Stimulated activated CD8-positive, alpha-beta memory T cell treated with anti-CD3 and anti-CD28 coated beads, Interleukin-4, amount 100 ng/mL, for 4 hours (primary cell): ENCODE data around the gene POLR1H.
"Not testable (repeated sequence)": the region's sequence is repeated elsewhere in the genome, so short reads cannot be mapped to it uniquely, and the experiment has no call there.

Experiments used
- DNase-seq, 2 donors: peaks; one replicate each; pipeline ENCODE4 v3.0.0-alpha.2; 2020; ENCODE audit warnings: low read depth in 2 of 2, low spot score in 1 of 2

POLR1H gene

GRCh38 chr6:30061092-30061857 is at the start of gene POLR1H:
TSS of gene POLR1H (plus strand) at chr6:30061265. CDS start at chr6:30061525, 260 bp downstream.
- peak; percentile 73 to 74 for DNase-seq

- peak in 1 of 2 donors; percentile 41 for DNase-seq
Observed at GRCh38 chr6:30013291-30013922, 47.7 kb upstream of the POLR1H start.

- DNase-seq: no peak
Observed at GRCh38 chr6:30019819-30020218, 41.2 kb upstream of the POLR1H start.

- DNase-seq: no peak
Observed at GRCh38 chr6:30020626-30021025, 40.4 kb upstream of the POLR1H start.

- no peak for DNase-seq
Observed at GRCh38 chr6:30022189-30022588, 38.9 kb upstream of the POLR1H start.

GRCh38 chr6:30022712-30023111 is 38.4 kb upstream of the POLR1H start:
- DNase-seq: not testable (repeated sequence)

GRCh38 chr6:30025186-30025585 is 35.9 kb upstream of the POLR1H start:
- DNase-seq: no peak

GRCh38 chr6:30029588-30029987 is 31.5 kb upstream of the POLR1H start:
- DNase-seq: no peak

- no peak for DNase-seq
Observed at GRCh38 chr6:30031381-30031780, 29.7 kb upstream of the POLR1H start.

GRCh38 chr6:30033440-30033839 is 27.6 kb upstream of the POLR1H start:
- DNase-seq: not testable (repeated sequence)

GRCh38 chr6:30035784-30036183 is 25.3 kb upstream of the POLR1H start:
- no peak for DNase-seq

- no peak for DNase-seq
Observed at GRCh38 chr6:30037182-30037788, 23.8 kb upstream of the POLR1H start.

GRCh38 chr6:30041221-30041620 is 19.8 kb upstream of the POLR1H start:
- DNase-seq: no peak

- no peak for DNase-seq
Observed at GRCh38 chr6:30041821-30042220, 19.2 kb upstream of the POLR1H start.

GRCh38 chr6:30042476-30042875 is 18.6 kb upstream of the POLR1H start:
- no peak for DNase-seq

- no peak for DNase-seq
Observed at GRCh38 chr6:30042914-30043313, 18.2 kb upstream of the POLR1H start.

GRCh38 chr6:30043744-30044143 is 17.3 kb upstream of the POLR1H start:
- no peak for DNase-seq

- no peak for DNase-seq
Observed at GRCh38 chr6:30044630-30045029, 16.4 kb upstream of the POLR1H start.

GRCh38 chr6:30047220-30047619 is 13.8 kb upstream of the POLR1H start:
- no peak for DNase-seq

- no peak for DNase-seq
Observed at GRCh38 chr6:30053682-30054081, 7.4 kb upstream of the POLR1H start.

- no peak for DNase-seq
Observed at GRCh38 chr6:30055513-30055912, 5.6 kb upstream of the POLR1H start.

- no peak for DNase-seq
Observed at GRCh38 chr6:30060606-30061091, 416 bp upstream of the POLR1H start.
